GM12874 (cell line): ENCODE measurements around the gene PAK1.

Source experiments
- TF ChIP-seq, protein P1 (sequence below): IDR thresholded peaks from 2 replicates; pipeline ENCODE4 v1.5.1; 2011; ENCODE audit warnings: low read depth, mild to moderate bottlenecking, control low read depth, low read length, moderate library complexity; ENCODE audit not compliant: insufficient read depth

The PAK1 gene

DNA sequence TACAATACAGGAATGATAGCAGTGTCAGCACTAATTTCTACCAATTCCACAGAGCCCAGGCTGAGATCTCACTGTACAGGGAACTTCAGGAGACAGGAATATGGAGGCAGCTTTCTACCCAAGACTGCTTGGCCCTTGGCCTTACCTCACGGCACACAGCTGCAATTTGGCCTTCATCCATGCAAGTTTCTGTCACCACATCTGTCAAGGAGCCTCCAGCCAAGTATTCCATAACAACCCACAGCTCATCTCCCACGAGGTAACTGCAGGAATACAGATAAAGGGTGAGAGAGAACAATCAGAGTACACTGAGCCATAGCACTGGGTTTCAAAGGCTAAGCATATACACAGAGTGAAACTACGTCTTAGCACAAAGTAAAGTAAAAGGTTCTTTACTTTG lies 133.4 kb downstream of the PAK1 start:
- TF ChIP-seq, protein P1, sequence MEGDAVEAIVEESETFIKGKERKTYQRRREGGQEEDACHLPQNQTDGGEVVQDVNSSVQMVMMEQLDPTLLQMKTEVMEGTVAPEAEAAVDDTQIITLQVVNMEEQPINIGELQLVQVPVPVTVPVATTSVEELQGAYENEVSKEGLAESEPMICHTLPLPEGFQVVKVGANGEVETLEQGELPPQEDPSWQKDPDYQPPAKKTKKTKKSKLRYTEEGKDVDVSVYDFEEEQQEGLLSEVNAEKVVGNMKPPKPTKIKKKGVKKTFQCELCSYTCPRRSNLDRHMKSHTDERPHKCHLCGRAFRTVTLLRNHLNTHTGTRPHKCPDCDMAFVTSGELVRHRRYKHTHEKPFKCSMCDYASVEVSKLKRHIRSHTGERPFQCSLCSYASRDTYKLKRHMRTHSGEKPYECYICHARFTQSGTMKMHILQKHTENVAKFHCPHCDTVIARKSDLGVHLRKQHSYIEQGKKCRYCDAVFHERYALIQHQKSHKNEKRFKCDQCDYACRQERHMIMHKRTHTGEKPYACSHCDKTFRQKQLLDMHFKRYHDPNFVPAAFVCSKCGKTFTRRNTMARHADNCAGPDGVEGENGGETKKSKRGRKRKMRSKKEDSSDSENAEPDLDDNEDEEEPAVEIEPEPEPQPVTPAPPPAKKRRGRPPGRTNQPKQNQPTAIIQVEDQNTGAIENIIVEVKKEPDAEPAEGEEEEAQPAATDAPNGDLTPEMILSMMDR: no peak

DNA sequence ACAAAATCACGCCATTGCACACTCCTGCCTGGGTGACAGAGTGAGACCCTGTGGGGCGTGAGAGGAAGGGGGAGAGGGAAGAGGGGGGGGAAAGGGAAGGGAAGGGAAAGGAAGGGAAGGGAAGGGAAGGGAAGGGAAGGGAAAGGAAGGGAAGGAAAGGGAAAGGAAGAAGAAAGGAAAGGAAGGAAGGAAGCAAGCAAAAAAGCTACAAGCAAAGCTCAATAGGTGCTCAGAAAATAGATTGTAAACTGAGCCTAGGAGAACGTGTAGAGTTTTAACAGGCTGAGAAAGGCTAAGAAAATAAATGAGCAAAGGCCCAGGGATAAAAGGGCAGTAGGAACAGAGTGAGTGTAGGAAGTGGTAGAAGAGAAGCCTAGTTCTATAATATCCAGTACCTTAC lies 141.6 kb downstream of the PAK1 start:
- TF ChIP-seq, protein P1: no peak

DNA sequence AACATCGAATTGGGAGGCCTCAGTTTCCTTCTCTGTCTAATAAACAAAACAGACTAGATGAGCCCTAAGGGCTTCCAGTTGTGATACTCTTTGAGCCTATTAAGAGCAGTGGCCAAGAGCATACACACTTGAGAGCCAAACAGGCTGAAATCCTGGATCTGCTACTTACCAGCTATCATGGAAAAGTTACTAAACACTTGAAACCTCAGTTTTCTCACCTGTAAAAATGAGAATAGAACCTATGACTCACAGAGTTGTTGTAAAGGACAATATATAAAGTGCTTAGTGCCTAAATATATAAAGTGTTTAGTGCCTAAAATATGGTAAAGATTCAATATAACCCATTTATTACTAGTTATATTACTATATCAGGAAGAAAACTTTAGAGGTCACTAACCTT lies 148.7 kb downstream of the PAK1 start:
- TF ChIP-seq, protein P1: no peak

DNA sequence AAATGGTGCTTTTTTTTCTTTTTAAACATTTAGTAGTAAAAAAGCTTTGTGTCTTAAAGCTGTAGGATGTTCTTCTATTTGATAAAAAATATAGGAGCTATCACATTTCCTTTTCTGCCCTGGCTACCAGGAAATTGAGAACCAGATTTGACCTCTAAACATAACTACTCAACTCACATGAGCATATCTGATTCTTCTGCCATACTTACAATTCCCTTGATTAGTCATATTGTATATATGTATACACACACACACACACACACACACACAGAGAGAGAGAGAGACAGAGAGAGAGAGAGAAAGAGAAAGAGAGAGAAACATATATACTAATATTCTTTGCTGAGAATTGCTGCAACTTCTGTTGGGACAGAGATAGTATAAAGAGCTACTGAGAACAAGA lies 149.4 kb downstream of the PAK1 start:
- TF ChIP-seq, protein P1: no peak

DNA sequence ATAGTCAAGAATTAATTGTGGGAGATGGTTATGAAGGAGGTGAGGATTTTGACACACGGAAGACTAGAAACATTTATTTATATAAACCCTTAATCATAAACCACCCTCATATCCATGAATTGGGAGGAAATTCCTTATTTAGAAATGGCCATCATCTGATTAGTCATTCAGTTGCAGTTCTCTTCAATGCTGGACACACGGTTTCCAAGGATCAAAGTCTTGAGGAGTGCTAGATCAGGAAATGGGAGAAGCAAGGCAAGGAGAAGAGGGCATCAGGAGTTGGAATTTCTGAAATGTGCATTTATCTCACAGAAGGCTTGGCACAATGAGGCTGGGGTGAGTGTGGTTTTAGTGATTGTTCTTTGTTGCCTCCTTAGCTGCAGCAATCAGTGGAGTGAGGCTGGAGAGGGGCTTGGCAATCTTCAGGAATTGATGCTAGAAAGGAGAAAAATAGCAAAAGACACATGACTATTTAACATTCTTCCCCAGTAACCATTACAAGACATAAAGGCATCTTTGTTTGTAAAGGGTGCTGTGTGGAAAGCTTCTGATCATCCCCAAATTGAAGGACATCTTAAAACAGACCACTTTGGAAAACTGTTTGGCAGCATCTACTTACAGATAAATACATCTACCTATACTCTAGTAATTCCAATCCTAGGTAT lies 150.8 kb downstream of the PAK1 start:
- TF ChIP-seq, protein P1: no peak

DNA sequence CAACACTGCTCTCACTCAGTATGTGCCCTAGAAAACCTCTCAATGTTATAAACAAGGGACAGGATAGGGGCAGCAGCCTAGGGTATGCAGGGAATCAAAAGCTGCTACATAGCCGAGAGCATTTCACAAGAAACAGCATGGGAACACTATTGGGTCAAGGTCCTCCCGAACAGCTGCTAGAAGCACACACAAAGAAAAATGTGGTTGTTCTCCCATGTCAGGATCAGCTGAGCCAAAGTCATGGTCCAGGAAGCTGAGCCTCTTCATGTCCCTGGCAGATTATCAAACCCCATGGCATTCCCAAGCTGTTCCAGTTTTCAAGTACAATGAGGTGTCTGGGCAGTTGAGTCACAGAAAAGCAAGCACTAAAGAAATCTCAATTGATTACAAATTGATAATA lies 151.4 kb downstream of the PAK1 start:
- TF ChIP-seq, protein P1: no peak

DNA sequence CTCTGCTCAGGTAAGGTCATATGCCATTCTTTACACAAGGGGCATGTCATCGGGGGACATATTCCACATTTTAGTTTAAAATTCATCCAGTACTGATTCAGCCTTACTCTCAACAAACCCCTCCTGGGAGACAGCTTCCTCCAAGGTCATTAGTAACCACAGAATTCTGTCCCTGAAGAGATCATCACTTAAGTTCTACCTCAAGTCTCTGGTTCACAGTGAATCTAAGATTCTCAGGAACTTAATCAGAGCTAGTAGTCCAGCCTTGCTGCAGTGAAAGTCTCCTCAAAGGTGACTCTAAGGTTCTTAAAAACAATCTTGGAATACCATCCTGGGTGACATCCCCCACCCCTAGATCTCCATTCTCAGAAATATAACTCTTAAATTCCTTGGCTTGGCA lies 153.5 kb downstream of the PAK1 start:
- TF ChIP-seq, protein P1: no peak

DNA sequence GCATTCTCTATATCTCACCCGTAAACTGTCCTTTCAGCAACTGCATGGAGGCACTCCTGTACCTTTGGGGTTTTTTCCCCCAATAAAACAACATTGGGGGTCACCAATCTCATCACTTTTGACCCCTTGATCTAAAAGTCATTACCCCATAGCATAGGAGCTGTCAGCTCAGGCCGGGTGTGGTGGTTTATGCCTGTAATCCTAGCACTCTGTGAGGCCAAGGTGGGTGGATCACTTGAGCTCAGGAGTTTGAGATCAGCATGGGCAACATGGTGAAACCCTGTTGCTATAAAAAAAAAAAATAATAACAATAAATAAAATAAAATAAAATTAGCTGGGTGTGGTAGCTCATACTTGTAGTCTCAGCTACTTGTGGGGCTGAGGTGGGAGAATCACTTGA lies 155.3 kb downstream of the PAK1 start:
- TF ChIP-seq, protein P1: no peak
